GM12878 (cell line): ENCODE data around the gene MFGE8. TPM values are rescaled to one million over a fixed set of nuclear protein-coding genes. Genes with fewer than 3 reads are reported as not detected.
A peak's percentile ranks its signal among the peaks of the same experiment; 100 is the strongest.

ENCODE experiments used
- ATF2 ChIP-seq: IDR thresholded peaks from 2 replicates; pipeline ENCODE4 v1.6.1; 2012; ENCODE audit warnings: low read length, inconsistent platforms
- CEBPB ChIP-seq, 2 experiments: fragments of 150-350 bp in 1 of 2; IDR thresholded peaks; 2 replicates each; pipeline ENCODE4 v1.6.1; 2012 to 2014; ENCODE audit warnings: low read depth in 2 of 2, low read length in 2 of 2, borderline replicate concordance in 1 of 2, inconsistent platforms in 1 of 2
- CUX1 ChIP-seq: IDR thresholded peaks from 2 replicates; pipeline ENCODE4 v1.6.1; 2012; ENCODE audit warnings: improper control_type of control experiment, low read depth, low read length; ENCODE audit not compliant: insufficient replicate concordance
- FOS ChIP-seq: IDR thresholded peaks from 3 replicates; pipeline ENCODE4 v1.6.1; 2011; ENCODE audit warnings: borderline replicate concordance; ENCODE audit not compliant: insufficient read length; ENCODE audit errors: extremely low read depth
- IKZF2 ChIP-seq, 2 experiments: fragments of 450-650 bp; IDR thresholded peaks; 2 replicates each; pipeline ENCODE4 v1.6.1; 2017; ENCODE audit warnings: mild to moderate bottlenecking in 2 of 2, moderate library complexity in 2 of 2
- IRF4 ChIP-seq: IDR thresholded peaks from 2 replicates; pipeline ENCODE4 v1.6.1; 2011; ENCODE audit warnings: low read depth, low read length
- MTA2 ChIP-seq: fragments of 450-650 bp; IDR thresholded peaks from 2 replicates; pipeline ENCODE4 v1.6.1; 2016; ENCODE audit warnings: low read depth, mild to moderate bottlenecking, moderate library complexity
- NFXL1 ChIP-seq: fragments of 450-650 bp; IDR thresholded peaks from 2 replicates; pipeline ENCODE4 v1.6.1; 2017; ENCODE audit warnings: antibody characterized with exemption, mild to moderate bottlenecking, borderline replicate concordance
- POU2F2 ChIP-seq: IDR thresholded peaks from 3 replicates; pipeline ENCODE4 v1.6.1; 2011; ENCODE audit warnings: low read depth, mild to moderate bottlenecking, low read length, borderline replicate concordance
- RAD21 ChIP-seq: IDR thresholded peaks from 2 replicates; pipeline ENCODE4 v1.6.1; 2011; ENCODE audit warnings: mild to moderate bottlenecking, low read depth, low read length, moderate library complexity; ENCODE audit not compliant: insufficient read depth
- RFX5 ChIP-seq: IDR thresholded peaks from 2 replicates; pipeline ENCODE4 v1.6.1; 2011; ENCODE audit warnings: low read depth, low read length, improper control_type of control experiment
- SMARCA5 ChIP-seq: fragments of 450-650 bp; IDR thresholded peaks from 2 replicates; pipeline ENCODE4 v1.6.1; 2017; ENCODE audit warnings: mild to moderate bottlenecking
- SMC3 ChIP-seq: IDR thresholded peaks from 2 replicates; pipeline ENCODE4 v1.6.1; 2011; ENCODE audit warnings: low read length, improper control_type of control experiment, borderline replicate concordance
- SPI1 ChIP-seq: IDR thresholded peaks from 2 replicates; pipeline ENCODE4 v1.6.1; 2011; ENCODE audit warnings: low read depth, mild to moderate bottlenecking, low read length, moderate library complexity, borderline replicate concordance; ENCODE audit not compliant: insufficient read depth
- STAT3 ChIP-seq: IDR thresholded peaks from 2 replicates; pipeline ENCODE4 v1.6.1; 2011; ENCODE audit warnings: low read depth, low read length, improper control_type of control experiment
- TBL1XR1 ChIP-seq: IDR thresholded peaks from 2 replicates; pipeline ENCODE4 v1.6.1; 2012; ENCODE audit warnings: low read depth, low read length, improper control_type of control experiment
- USF2 ChIP-seq: IDR thresholded peaks from 2 replicates; pipeline ENCODE4 v1.6.1; 2011; ENCODE audit warnings: low read depth, low read length, improper control_type of control experiment, borderline replicate concordance
- ZNF622 ChIP-seq: fragments of 450-650 bp; IDR thresholded peaks from 2 replicates; pipeline ENCODE4 v1.6.1; 2017; ENCODE audit warnings: mild to moderate bottlenecking, inconsistent platforms
- polyA plus RNA-seq, 11 experiments: library from polyadenylated mRNA; depleted of rRNA in 4 of 11; unstranded in 6 of 11; stranded (reverse) in 5 of 11; fragments of >200 nt; fragmentation: Nextera tagmentation in 4 of 11; fragmentation: Illumina TruSeq in 1 of 11; extraction: Ambion mirVana in 4 of 11; extraction: Trizol in 1 of 11; gene quantifications; 1 replicate in 1 of 11; 2 replicates in 10 of 11; pipeline versions ENCODE4 v1.2.1 to v1.2.3, GENCODE V29; 2011 to 2016; ENCODE audit warnings: inconsistent platforms in 2 of 11, missing spikeins in 2 of 11, low read depth in 1 of 11
- total RNA-seq, 4 experiments: library from RNA; depleted of rRNA in 3 of 4; stranded (reverse); fragments of >200 nt in 3 of 4; fragmentation: Illumina TruSeq in 1 of 4; extraction: Trizol in 1 of 4; gene quantifications; 2 replicates each; pipeline versions ENCODE4 v1.2.1 to v1.2.3, GENCODE V29; 2013 to 2021

MFGE8 gene
- total and polyA plus RNA-seq, 10 of the 15 experiments (the other 5 are each of a cell fraction or from before 2014, with no cell fraction given): 0.81 to 5.9 (median 1.0) TPM; not detected in 2

- TF ChIP-seq CEBPB (IDR thresholded peaks at IDR 0.05; ENCODE audit: borderline replicate concordance in 1 of 2, low read depth in 2 of 2, low read length in 2 of 2) (no peak), IKZF2 (IDR thresholded peaks at IDR 0.05) (no peak), CUX1 (no peak), NFXL1 (no peak), USF2 (no peak), SPI1 (no peak), SMC3 (peak; percentile 42), IRF4 (no peak), STAT3 (no peak), MTA2 (no peak), FOS (no peak), POU2F2 (no peak), TBL1XR1 (no peak), ATF2 (no peak), SMARCA5 (peak; percentile 56; the same call in 1 of the 2 replicates), RAD21 (peak; percentile 48), RFX5 (no peak), ZNF622 (no peak)
Measured at GRCh38 chr15:88894348-88894818, 18.8 kb downstream of the MFGE8 start (continued).
